ENCODE data around the gene TDRD6.
"Not testable (repeated sequence)": the region's sequence is repeated elsewhere in the genome, so short reads cannot be mapped to it uniquely, and the experiment has no call there.

Gene TDRD6, protein sequence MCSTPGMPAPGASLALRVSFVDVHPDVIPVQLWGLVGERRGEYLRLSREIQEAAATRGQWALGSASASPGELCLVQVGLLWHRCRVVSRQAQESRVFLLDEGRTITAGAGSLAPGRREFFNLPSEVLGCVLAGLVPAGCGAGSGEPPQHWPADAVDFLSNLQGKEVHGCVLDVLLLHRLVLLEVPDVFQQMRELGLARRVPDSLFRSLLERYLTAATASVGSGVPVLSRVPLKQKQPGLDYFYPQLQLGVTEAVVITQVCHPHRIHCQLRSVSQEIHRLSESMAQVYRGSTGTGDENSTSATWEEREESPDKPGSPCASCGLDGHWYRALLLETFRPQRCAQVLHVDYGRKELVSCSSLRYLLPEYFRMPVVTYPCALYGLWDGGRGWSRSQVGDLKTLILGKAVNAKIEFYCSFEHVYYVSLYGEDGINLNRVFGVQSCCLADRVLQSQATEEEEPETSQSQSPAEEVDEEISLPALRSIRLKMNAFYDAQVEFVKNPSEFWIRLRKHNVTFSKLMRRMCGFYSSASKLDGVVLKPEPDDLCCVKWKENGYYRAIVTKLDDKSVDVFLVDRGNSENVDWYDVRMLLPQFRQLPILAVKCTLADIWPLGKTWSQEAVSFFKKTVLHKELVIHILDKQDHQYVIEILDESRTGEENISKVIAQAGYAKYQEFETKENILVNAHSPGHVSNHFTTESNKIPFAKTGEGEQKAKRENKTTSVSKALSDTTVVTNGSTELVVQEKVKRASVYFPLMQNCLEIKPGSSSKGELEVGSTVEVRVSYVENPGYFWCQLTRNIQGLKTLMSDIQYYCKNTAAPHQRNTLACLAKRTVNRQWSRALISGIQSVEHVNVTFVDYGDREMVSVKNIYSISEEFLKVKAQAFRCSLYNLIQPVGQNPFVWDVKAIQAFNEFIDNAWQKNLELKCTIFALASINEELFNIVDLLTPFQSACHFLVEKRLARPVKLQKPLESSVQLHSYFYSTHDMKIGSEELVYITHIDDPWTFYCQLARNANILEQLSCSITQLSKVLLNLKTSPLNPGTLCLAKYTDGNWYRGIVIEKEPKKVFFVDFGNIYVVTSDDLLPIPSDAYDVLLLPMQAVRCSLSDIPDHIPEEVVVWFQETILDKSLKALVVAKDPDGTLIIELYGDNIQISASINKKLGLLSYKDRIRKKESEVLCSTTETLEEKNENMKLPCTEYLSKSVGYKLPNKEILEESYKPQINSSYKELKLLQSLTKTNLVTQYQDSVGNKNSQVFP (N-terminal part only)

DNA sequence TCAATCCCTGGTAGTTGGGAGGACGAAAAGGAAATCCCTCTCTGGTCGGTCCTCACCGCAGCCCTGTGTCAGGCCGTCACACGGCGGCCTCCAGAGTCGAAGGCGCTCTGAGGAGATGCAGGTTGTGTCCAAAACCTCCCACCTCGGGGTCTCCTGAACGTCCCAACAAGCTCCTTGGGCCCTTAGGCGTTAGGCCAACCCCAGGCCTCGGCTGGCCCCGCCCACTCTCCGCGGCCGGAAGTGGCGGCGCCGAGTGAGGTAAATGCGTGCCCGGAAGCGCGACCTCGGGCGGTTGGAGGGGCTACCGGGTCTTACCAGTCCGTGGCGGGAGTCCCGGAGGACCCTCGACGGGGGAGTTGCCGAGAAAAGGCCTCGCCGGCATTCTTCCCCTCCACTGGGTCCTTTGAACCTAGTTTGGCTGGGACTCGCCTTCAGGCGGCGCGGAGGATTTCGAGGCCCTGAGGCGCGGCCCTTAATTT, at the start of gene TDRD6:
TSS of gene TDRD6 (plus strand) at position 267 of the 479 bp plus-strand sequence. CDS start 244 bp downstream, outside the sequence.
- no peak for DNase-seq (ENCODE audit: low read depth in 2 of 2)

DNA sequence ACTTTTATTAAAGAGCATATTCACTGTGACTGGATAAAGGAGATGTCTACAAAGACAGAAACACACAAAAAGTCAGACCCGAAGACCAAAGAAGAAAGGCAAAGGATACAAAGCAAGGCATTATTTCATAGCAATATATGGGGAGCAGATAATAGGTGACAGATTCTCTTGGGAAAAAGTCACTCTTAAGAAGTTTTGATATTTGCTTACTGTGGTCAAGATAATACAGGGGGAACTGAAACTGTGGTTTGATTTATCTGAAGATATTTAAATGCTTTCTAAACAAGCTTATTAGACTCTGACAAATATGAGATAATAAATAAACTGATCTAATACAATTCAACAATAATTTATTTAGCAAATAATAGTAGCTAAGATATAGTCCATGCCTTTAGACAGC, 49.8 kb upstream of the TDRD6 start:
- no peak for DNase-seq (ENCODE audit: low read depth in 2 of 2)

DNA sequence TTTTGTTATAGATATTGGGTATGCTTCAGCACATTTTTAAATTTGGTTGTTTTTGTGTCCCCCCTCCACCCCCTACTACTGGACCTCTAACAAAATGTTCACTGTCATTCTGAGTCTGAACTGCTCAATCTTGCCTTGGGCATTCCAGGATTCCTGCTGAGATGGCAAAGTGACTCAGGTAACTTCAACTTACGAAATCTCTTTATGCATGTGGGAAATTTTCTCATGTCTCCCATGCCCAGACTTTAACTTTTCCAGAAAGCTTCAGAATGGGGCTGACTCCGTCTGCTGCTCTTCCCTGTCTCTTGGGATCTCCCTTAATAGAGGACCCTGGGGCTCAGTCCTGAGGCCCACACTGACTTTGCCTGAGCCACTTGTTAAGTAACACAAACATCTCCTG, 49.0 kb upstream of the TDRD6 start:
- DNase-seq (ENCODE audit: low read depth in 2 of 2), result no peak

DNA sequence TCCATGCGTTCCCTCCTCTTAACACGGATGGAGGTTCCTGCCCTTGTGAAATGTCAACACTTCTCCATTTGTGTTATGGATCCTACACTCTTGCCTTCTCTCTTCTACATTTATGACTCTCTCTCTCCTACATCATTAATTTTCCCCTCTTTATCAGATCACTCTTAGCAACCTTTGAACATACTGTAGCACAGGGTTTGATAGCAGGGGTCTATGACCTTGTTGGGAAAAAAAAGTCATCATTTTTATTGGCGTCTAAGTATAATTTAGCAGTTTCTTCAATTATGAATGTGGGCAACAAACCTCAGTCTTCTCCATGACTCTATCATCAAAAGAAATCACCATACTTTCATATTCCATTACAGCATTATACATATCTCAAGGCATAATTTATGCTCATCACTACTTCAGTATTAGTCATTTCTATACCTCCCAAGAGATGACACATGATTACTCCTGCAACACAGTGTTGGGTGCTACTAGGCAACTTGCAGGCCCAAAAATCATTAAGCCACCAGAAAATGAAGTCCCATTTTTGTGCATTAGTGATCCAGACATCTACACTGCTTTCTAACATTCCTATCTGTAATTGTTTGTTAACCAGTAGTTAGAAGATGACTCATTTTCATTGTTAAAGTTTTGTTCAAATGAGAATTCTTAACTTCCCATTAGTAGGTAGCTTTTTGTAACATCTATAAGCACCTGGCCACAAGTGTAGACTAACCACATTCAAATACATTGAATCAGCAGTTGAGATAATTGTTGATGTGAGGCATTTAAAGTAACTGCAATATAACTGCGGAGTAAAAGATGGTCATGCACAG, 44.5 kb upstream of the TDRD6 start:
- no peak for DNase-seq (ENCODE audit: low read depth in 2 of 2)

DNA sequence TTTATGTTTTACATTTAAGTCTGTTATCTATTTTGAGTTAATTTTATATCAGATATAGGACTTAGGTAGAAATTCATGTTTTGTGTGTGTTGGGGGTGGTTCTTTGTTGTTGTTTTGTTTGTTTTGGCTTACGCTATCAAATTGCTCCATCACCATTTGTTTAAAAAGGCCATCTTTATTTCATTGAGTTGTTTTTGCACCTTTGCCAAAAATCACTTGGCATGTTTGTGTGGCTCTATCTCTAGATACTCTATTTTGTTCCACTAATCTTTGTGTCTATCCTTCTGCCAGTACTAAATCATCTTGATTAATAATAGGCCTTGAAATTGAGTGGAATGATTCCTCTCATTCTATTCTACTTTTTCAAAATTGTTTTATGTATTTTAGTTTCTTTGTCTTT, 42.4 kb upstream of the TDRD6 start:
- no peak for DNase-seq (ENCODE audit: low read depth in 2 of 2)

DNA sequence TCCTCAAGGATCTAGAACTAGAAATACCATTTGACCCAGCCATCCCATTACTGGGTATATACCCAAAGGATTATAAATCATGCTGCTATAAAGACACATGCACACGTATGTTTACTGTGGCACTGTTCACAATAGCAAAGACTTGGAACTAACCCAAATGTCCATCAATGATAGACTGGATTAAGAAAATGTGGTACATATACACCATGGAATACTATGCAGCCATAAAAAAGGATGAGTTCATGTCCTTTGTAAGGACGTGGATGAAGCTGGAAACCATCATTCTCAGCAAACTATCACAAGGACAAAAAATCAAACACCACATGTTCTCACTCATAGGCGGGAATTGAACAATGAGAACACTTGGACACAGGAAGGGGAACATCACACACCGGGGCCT, 39.6 kb upstream of the TDRD6 start:
- DNase-seq (ENCODE audit: low read depth in 2 of 2), result not testable (repeated sequence)

DNA sequence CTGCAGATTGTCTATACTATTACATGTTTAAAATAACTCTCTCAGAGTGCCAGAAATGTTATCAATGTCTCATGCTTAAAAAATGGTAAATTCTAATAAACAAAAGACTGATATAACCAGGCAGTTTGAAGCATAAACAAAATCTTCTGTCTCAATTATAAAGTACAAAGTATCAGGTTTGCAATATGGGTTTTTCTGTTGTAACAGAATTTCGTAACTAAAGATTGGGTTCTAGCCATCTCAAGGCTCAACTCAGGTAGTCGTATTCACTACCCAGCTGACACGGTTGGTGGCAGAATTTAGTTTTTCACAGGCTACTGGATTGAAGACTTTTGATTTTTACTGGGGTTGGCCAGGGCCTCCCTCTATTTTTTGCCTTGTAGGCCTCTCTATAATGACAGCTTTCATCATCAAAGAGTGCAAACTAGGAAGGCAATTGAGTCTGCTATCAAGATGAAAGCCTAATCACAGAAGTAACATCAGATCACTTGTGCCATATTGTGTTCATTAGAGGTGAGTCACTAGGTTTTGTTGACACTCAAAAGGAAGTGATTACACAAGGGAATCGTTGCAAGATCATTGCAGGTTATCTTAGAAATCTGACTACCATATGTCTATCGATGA, 38.7 kb upstream of the TDRD6 start:
- no peak for DNase-seq (ENCODE audit: low read depth in 2 of 2)

DNA sequence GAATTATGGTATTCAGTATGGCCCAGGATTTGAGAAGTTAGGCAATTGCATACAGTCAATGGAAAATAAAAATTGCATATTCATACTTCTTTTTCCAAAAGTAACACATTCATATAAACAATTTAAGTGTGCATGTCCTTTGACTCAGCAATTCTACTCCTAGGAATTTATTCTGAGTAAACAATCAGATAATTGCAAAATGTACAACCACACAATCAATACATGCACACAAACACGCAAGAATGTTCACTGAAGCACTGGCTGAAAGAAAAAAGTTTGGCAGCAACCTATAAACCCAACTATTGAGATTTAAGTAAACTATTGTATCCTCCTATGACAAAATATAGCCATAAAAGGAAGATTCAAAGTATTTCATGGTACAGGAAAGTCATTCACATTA, 36.7 kb upstream of the TDRD6 start:
- DNase-seq (ENCODE audit: low read depth in 2 of 2), result no peak

DNA sequence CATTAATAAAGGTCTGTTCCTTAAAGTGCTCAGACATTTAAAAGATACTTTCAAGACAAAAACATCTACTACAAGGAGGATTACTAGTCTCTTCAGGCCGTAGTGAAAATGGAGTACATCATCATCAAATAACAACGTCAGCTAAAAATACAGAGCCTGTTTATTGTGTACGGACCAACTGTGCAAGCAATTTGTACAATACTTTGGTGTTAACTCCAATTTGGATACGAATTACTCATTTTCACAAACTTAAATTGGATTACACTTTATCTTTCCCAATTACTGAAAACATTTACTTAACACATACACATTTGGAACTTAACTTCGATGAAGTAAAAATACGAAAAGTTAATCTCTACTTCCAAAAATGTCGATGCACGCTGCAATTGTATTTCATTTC, 35.9 kb upstream of the TDRD6 start:
- no peak for DNase-seq (ENCODE audit: low read depth in 2 of 2)

DNA sequence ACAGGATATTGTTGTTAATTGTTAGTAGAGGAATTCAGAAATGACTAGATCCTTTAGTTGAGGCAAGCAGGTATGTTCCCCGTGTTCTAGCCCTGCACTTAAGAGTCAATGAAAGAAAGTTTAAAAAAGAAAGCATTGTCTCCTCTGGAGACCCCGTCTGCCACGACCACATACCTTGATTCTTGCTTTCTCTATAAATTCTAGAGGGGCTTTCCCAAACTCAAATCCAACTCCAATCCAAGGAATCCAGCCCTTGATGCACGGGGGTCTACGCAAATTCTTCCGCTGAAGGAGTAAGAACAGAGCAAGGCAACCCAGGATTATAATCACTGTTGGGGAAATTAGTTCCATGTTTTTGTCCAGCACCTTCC, 35.5 kb upstream of the TDRD6 start:
- DNase-seq (ENCODE audit: low read depth in 2 of 2), result no peak

DNA sequence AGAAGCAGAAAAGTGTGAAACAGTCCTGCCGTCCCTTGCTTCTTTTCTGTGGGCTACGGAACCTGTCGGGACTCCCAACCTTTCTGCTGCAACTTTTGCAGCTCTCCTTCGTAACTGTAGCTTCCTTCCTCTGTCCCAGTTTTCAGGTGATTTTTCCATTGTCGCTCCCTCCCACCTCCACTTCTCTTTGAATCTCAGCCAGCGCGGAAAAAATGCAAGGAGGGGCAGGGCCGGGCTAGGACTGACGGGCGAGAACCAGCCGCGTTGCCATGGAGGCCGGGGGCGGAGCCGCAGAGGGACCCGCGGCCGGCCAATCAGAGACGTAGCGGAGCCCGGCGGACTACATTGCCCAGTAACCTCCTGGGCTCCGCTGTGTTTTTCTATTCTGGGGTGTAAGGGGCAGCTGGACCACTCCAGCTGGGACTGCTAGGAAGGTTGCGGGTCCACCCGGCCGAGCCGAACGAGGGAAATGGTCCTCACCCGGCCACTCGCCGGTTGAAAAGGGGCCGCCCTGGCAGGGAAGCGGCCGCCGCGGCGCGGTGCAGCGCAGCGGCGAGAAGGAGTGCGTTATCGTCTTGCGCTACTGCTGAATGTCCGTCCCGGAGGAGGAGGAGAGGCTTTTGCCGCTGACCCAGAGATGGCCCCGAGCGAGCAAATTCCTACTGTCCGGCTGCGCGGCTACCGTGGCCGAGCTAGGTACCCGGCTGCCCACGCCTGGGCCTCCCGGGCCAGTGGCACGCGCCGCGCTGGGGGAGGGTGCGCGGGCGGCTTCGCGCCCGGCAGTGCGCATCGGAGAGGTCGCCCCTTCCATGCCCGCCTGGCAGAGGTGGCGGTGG, 34.9 kb upstream of the TDRD6 start, which contains the start of the genes CYP39A1 and SLC25A27:
TSS of gene CYP39A1 (minus strand) at position 216 of the 836 bp plus-strand sequence. CDS start 236 bp downstream, outside the sequence.
TSS of gene SLC25A27 (plus strand) at position 373 of the 836 bp plus-strand sequence. CDS start at position 591, 218 bp downstream.
- DNase-seq (ENCODE audit: low read depth in 2 of 2), result peak; percentile 56

DNA sequence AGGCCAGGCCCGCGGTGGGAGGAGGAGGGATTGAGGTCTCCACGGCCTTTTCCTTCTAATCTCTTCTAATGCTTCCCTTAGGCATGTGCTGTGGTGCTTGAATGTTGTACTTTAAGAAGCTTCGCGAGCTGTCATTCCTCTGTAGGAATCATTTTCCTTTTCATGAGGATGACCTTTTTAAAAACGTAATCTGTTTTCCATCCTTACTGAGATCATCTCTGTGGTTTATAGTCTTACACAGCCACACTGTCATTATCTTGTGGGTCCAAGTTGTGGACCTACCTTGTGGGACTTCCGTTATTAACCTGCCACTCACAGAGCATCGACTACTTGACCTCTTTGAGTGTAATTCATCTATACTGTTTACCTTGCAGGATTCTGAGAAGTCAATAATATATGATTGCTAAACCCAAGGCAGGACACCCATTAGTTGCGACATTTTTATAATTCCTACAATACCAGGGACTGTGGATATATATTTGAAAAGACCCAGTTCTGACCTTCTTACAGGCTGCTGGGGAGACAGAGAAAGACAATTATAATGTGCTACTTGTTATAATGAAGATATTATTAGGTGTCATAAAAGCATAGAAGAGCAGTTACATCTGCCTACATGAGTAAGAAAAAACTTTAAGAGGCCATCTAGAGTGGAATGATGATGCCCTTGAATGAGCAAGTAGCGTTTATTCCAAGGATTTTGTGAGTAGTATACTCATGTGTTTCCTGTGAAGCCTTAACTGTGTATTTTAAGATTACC, 34.1 kb upstream of the TDRD6 start:
- DNase-seq (ENCODE audit: low read depth in 2 of 2), result no peak

DNA sequence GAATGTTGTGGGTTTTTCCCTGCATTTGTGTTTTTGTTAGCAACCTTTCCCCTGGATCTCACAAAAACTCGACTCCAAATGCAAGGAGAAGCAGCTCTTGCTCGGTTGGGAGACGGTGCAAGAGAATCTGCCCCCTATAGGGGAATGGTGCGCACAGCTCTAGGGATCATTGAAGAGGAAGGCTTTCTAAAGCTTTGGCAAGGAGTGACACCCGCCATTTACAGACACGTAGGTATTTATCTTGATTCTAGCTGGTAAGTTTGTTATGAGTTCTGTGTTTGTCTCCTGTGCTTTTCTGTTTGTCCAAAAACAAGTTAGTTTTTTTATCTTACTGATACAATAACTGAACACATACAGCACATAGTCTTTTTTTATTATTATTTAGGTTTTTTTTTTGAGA, 31.9 kb upstream of the TDRD6 start:
- DNase-seq (ENCODE audit: low read depth in 2 of 2), result no peak

DNA sequence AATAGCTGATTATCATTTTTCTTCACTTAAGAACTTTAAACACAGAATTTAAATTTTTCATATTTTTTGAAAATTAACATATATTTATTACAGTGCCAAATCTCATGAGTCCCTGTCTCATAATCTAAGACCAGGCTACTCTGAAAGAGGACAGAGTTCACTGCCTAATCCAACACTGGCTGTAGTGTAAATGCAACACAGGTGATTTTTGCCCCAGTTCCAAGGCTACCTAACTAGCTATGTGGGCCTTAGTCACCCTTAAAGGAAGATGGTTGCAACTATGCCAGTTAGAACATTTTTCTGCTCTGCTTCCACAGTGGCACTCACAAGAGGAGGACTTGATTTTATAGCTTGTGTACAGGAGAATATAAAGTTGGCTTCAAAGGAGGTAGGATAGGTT, 30.0 kb upstream of the TDRD6 start:
- DNase-seq (ENCODE audit: low read depth in 2 of 2), result no peak

DNA sequence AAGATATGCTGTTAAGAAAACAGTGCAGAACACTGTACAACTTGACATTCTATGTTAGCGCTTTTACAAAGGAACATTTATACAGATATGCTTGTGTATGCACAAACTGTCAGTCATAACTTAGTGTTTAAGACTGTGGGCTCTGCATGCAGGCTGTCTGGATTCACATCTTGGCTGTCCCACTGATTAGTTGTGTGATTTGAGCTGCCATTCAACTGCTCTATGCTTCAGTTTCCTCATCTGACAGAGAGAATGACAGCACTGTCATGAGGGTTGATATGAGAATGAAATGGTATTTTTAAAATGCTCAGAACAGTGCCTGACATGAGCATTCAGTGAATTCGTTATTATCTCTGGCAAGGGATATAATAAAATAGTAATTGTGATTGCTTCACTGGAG, 26.2 kb upstream of the TDRD6 start:
- no peak for DNase-seq (ENCODE audit: low read depth in 2 of 2)

DNA sequence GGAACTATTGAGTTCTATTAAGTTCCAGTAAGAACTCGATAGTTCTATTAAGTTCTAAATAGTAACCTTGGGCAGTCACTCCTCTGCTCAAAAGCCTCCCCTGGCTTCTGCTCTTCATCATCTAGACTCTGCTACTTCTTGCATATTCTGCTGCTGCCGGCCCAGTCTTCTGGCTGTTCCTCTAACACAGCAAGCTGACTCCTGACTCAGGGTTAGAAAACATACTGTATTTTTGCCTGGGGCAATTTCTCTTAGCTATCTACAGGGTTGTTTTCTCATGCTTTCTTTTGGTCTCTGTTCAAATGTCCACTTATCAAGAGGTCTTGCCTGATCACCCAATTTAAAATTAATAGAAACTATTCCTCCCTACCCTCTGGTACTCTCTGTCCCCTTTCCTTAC, 20.3 kb upstream of the TDRD6 start:
- DNase-seq (ENCODE audit: low read depth in 2 of 2), result no peak

DNA sequence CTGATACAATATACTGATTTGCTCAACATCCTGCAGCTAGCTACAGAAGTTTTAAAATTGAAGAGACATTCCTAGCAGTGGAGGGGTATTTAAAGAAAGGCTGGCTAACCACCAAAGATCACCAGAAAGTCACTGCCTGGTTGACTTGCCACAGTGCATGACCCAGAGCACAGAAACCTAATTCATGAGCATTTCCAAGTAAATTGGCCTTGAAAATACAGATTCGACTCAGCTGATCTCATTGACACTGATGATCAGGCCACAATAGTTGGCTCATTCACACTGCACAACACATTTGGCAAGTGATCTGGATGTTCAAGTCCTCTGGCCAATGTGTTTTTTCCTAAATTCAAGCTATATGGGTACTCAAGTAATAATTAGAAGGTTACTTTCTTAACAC, 13.3 kb upstream of the TDRD6 start:
- no peak for DNase-seq (ENCODE audit: low read depth in 2 of 2)

DNA sequence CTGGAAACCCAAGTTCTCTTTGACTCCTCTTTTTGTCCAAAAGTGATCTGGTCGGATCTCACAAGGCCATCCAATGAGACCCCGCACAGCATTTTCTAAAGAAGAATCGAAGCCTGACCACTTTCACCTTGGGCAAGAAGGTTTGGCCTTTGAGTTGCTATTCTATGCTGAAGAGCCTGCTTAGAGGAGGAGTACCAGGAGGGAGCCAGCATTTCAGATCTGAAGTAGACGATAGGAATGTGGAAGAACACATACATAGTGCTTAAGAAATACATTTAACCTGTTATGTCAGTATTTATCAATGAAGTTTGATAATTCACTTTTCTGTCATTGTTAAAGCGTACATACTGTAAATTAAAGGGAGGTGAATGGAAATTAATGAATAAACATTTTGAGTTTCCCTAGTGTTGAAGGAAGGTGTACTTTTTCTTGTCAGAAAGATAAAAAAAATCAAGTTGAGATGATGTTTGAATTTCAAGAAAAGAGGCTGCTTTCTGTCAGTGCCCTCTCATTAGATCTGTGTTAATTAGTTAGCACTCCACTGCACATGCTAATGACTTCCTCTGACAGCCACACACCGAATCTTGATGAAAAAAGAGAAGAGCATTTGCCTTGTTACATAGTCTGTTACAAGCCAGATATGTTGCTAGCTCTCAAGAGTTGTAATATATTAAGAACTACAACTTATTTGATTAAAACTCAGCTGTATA, 10.9 kb upstream of the TDRD6 start:
- no peak for DNase-seq (ENCODE audit: low read depth in 2 of 2)
